Stimulated activated CD4-positive, alpha-beta T cell treated with anti-CD3 and anti-CD28 coated beads, Interleukin-1b, Interleukin-23, amount 100 ng/mL, for 24 hours (primary cell): Measurements from ENCODE around the gene SFXN2.
"Not testable (repeated sequence)": the region's sequence is repeated elsewhere in the genome, so short reads cannot be mapped to it uniquely, and the experiment has no call there.

Experiments
- DNase-seq, 4 experiments: peaks; one replicate each; pipeline ENCODE4 v3.0.0-alpha.2; 2020; ENCODE audit warnings: low read depth in 4 of 4, low spot score in 1 of 4

The SFXN2 gene

GRCh38 chr10:102718220-102718619, 3.8 kb downstream of the SFXN2 start:
- DNase-seq: no peak

GRCh38 chr10:102720337-102720736, 5.9 kb downstream of the SFXN2 start:
- DNase-seq: no peak

GRCh38 chr10:102720775-102721301, 6.4 kb downstream of the SFXN2 start:
- no peak for DNase-seq

GRCh38 chr10:102721954-102722353, 7.5 kb downstream of the SFXN2 start:
- no peak for DNase-seq

- no peak for DNase-seq
These were observed 9.6 kb downstream of the SFXN2 start for GRCh38 chr10:102723989-102724388.

GRCh38 chr10:102726274-102726673, 11.8 kb downstream of the SFXN2 start:
- no peak for DNase-seq

GRCh38 chr10:102727037-102727818, 12.8 kb downstream of the SFXN2 start:
- DNase-seq: no peak

- DNase-seq: peak in 2 of 4 experiments; percentile 25 to 30
These were observed 14.9 kb downstream of the SFXN2 start for GRCh38 chr10:102729029-102730026.

GRCh38 chr10:102731222-102731800, 16.9 kb downstream of the SFXN2 start:
- DNase-seq: no peak

- no peak for DNase-seq
These were observed 18.2 kb downstream of the SFXN2 start for GRCh38 chr10:102732661-102733060.

GRCh38 chr10:102735065-102735562, 20.7 kb downstream of the SFXN2 start:
- no peak for DNase-seq

GRCh38 chr10:102738692-102739121, 24.3 kb downstream of the SFXN2 start:
- no peak for DNase-seq

- DNase-seq: no peak
These were observed 25.8 kb downstream of the SFXN2 start for GRCh38 chr10:102740229-102740628.

- no peak for DNase-seq
These were observed 27.3 kb downstream of the SFXN2 start for GRCh38 chr10:102741726-102742237.

- DNase-seq: not testable (repeated sequence)
These were observed 27.9 kb downstream of the SFXN2 start for GRCh38 chr10:102742313-102742712.

GRCh38 chr10:102743078-102743587, 28.7 kb downstream of the SFXN2 start:
- DNase-seq: no peak

- peak; percentile 80 to 90 (median 89) for DNase-seq
These were observed 29.3 kb downstream of the SFXN2 start, which contains the start of gene WBP1L for GRCh38 chr10:102743588-102744373. Gene WBP1L (plus strand): TSS chr10:102743948. CDS start chr10:102744054, 106 bp downstream.

GRCh38 chr10:102744374-102745051, 30.1 kb downstream of the SFXN2 start:
- no peak for DNase-seq

GRCh38 chr10:102745157-102745556, 30.7 kb downstream of the SFXN2 start:
- DNase-seq: no peak
